ENCODE measurements around the gene PAX5.

DNA sequence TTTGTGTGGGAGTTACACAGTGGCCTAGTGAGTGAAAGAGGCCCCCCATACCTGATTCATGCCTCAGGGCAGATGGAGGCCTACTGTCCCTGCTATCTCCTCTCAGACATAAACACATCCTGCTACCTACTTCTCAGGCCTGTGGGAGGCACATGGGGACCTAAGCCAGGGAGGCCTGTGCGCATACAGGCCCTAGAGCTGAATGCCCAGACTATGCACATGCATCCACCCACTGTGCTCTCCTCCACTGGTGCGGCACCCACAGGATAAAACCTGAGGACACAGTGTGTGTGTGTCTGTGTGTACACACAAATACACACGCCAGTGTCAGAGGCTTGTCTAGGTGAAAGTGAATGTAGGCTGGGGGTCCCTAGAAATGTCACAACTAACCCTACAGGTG lies 1.4 kb downstream of the PAX5 start:
- TF ChIP-seq CTCF (IDR thresholded peaks at IDR 0.05) = no peak
- no peak for TF ChIP-seq POLR2AphosphoS5 (IDR thresholded peaks at IDR 0.05; ENCODE audit: insufficient read depth in 1 of 2, low read depth in 1 of 2)
- TF ChIP-seq POLR2A (IDR thresholded peaks at IDR 0.05) = no peak
